ENCODE data around the gene GRN.
A peak's percentile ranks its signal among the peaks of the same experiment; 100 is the strongest.

DNA sequence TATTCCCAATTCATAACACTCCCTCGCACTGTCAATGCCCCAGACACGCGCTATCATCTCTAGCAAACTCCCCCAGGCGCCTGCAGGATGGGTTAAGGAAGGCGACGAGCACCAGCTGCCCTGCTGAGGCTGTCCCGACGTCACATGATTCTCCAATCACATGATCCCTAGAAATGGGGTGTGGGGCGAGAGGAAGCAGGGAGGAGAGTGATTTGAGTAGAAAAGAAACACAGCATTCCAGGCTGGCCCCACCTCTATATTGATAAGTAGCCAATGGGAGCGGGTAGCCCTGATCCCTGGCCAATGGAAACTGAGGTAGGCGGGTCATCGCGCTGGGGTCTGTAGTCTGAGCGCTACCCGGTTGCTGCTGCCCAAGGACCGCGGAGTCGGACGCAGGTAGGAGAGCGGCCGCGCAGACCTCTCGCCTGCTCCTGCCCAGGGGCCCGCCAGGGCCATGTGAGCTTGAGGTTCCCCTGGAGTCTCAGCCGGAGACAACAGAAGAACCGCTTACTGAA is at the start of gene GRN:
- TF ChIP-seq SAFB2 (CRISPR knock-in tag; IDR thresholded peaks at IDR 0.05; ENCODE audit: borderline replicate concordance, low read depth): peak; percentile 78; the same call in 1 of the 2 replicates
- TF ChIP-seq ZNF616 (CRISPR knock-in tag; IDR thresholded peaks at IDR 0.05; ENCODE audit: low read depth): 0 out of 2 replicates have a peak, but pooled peaks have one; percentile 34
- TF ChIP-seq, protein P1, sequence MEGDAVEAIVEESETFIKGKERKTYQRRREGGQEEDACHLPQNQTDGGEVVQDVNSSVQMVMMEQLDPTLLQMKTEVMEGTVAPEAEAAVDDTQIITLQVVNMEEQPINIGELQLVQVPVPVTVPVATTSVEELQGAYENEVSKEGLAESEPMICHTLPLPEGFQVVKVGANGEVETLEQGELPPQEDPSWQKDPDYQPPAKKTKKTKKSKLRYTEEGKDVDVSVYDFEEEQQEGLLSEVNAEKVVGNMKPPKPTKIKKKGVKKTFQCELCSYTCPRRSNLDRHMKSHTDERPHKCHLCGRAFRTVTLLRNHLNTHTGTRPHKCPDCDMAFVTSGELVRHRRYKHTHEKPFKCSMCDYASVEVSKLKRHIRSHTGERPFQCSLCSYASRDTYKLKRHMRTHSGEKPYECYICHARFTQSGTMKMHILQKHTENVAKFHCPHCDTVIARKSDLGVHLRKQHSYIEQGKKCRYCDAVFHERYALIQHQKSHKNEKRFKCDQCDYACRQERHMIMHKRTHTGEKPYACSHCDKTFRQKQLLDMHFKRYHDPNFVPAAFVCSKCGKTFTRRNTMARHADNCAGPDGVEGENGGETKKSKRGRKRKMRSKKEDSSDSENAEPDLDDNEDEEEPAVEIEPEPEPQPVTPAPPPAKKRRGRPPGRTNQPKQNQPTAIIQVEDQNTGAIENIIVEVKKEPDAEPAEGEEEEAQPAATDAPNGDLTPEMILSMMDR (CRISPR knock-in tag; IDR thresholded peaks at IDR 0.05): no peak
